ENCODE data around the gene ASNSD1. TPM values are rescaled to one million over a fixed set of nuclear protein-coding genes. Genes with fewer than 3 reads are reported as not detected.

Gene ASNSD1
- total and polyA plus RNA-seq, 2 of the 13 experiments (the other 11 are each of a cell fraction or from before 2014, with no cell fraction given), result 35.1 to 96.6 TPM

DNA sequence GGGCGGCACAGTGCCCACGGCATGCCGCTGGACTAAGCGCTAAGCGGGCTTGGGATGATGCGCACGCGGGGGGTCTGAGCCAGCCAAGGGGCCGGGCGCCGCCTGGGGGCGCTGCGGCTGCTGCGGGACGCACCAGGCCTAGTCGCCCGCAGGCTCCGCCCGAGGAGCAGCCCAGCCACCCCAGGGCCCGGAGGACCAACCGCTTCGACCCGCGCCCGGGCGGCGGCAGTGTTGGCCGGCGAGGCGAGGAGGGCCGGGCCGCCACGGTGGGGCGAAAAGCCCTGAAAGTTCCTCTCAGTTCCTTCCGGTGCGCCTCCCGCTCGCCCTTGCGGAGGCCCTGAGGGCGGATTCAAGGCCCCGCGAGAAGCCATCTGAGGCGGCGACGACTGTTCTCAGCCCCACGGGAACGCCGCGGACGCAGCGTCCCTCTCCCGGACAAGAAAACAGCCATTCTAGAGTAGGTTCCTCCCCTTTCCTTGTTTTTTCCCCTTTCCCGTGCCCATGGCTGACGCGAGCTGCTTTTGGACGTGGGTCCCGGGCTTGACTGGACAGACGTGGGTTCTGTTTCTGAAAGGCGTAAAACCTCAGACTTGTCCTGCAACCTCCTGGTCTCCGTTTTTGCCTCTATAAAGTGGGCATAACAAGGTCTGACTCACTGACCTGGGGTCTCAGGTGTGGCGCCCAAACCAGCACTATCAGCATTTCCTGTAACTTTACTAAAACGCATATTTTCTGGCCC lies 13.3 kb downstream of the ASNSD1 start, which contains the start of gene ANKAR (continued):
- TF ChIP-seq ZNF530 (CRISPR knock-in tag; IDR thresholded peaks at IDR 0.05; ENCODE audit: low read depth), result no peak
- TF ChIP-seq ZSCAN12 (CRISPR knock-in tag; IDR thresholded peaks at IDR 0.05), result peak; percentile 96
- TF ChIP-seq, protein P1, sequence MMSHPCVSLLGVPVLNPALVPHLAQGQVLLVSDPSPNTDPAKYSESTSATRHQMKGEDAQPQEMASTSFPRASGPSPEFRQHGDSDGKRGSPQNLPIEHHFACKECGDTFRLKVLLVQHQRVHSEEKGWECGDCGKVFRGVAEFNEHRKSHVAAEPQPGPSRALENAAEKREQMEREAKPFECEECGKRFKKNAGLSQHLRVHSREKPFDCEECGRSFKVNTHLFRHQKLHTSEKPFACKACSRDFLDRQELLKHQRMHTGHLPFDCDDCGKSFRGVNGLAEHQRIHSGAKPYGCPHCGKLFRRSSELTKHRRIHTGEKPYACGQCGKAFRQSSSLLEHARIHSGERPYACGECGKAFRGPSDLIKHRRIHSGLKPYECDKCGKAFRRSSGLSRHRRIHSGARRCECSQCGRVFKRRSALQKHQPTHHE (CRISPR knock-in tag; IDR thresholded peaks at IDR 0.05; ENCODE audit: borderline replicate concordance), result peak; percentile 64; the same call in 1 of the 2 replicates
- TF ChIP-seq, protein P2, sequence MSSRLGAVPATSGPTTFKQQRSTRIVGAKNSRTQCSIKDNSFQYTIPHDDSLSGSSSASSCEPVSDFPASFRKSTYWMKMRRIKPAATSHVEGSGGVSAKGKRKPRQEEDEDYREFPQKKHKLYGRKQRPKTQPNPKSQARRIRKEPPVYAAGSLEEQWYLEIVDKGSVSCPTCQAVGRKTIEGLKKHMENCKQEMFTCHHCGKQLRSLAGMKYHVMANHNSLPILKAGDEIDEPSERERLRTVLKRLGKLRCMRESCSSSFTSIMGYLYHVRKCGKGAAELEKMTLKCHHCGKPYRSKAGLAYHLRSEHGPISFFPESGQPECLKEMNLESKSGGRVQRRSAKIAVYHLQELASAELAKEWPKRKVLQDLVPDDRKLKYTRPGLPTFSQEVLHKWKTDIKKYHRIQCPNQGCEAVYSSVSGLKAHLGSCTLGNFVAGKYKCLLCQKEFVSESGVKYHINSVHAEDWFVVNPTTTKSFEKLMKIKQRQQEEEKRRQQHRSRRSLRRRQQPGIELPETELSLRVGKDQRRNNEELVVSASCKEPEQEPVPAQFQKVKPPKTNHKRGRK (CRISPR knock-in tag; IDR thresholded peaks at IDR 0.05), result no peak
- TF ChIP-seq NFE2L1 (CRISPR knock-in tag; IDR thresholded peaks at IDR 0.05; ENCODE audit: borderline replicate concordance), result peak; percentile 57; the same call in 1 of the 2 replicates
- no peak for TF ChIP-seq NR2F6 (IDR thresholded peaks at IDR 0.05)
- TF ChIP-seq NR2F6 (CRISPR knock-in tag; IDR thresholded peaks at IDR 0.05), result peak; percentile 47; the same call in 1 of the 2 replicates
- peak; percentile 83; the same call in 1 of the 2 replicates for TF ChIP-seq AHR (CRISPR knock-in tag; IDR thresholded peaks at IDR 0.05)
- 0 out of 2 replicates have a peak, but pooled peaks have one; percentile 77 for TF ChIP-seq ZNF607 (CRISPR knock-in tag; IDR thresholded peaks at IDR 0.05; ENCODE audit: borderline replicate concordance)
- TF ChIP-seq ZBTB14 (CRISPR knock-in tag; IDR thresholded peaks at IDR 0.05), result no peak
- TF ChIP-seq ZNF205 (CRISPR knock-in tag; IDR thresholded peaks at IDR 0.05), result peak; percentile 95
- TF ChIP-seq EZH2 (conservative IDR thresholded peaks at IDR 0.05; ENCODE audit: low read depth, low read length), result no peak
- peak; percentile 95; the same call in 1 of the 2 replicates for TF ChIP-seq ZNF383 (CRISPR knock-in tag; IDR thresholded peaks at IDR 0.05; ENCODE audit: borderline replicate concordance)
- TF ChIP-seq, protein P3, sequence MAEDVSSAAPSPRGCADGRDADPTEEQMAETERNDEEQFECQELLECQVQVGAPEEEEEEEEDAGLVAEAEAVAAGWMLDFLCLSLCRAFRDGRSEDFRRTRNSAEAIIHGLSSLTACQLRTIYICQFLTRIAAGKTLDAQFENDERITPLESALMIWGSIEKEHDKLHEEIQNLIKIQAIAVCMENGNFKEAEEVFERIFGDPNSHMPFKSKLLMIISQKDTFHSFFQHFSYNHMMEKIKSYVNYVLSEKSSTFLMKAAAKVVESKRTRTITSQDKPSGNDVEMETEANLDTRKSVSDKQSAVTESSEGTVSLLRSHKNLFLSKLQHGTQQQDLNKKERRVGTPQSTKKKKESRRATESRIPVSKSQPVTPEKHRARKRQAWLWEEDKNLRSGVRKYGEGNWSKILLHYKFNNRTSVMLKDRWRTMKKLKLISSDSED (CRISPR knock-in tag; IDR thresholded peaks at IDR 0.05), result no peak
- no peak for TF ChIP-seq CHD4 (IDR thresholded peaks at IDR 0.05; ENCODE audit: borderline replicate concordance, low read length)
- TF ChIP-seq MTA3 (CRISPR knock-in tag; IDR thresholded peaks at IDR 0.05), result no peak
- TF ChIP-seq ZNF747 (CRISPR knock-in tag; IDR thresholded peaks at IDR 0.05; ENCODE audit: borderline replicate concordance), result peak; percentile 97
- TF ChIP-seq ZNF3 (CRISPR knock-in tag; IDR thresholded peaks at IDR 0.05), result no peak

All from HepG2 (cell line).